Endothelial cell of umbilical vein (primary cell): Measurements from ENCODE around the gene TUBA3D. TPM values are rescaled to one million over a fixed set of nuclear protein-coding genes. Genes with fewer than 3 reads are reported as not detected.
"Not testable (repeated sequence)": the region's sequence is repeated elsewhere in the genome, so short reads cannot be mapped to it uniquely, and the experiment has no call there.

Experiments used
- BruUV-seq: library from RNA; stranded (reverse); fragments of 400-500 nt; replicated peaks from 2 replicates; lab custom pipeline; 2021; lab: Mats Ljungman, UMichigan
- CTCF ChIA-PET: fragments of 300-600, 350-600 bp; sonication (Branson Sonifier 250); formaldehyde crosslinking; loops from one replicate; lab custom pipeline; 2021; ENCODE audit warnings: antibody characterized with exemption, inconsistent platforms; lab: Charles Lee
- POLR2A ChIA-PET: fragments of 300-600, 350-600 bp; sonication (Branson Sonifier 250); formaldehyde crosslinking; loops from one replicate; lab custom pipeline; 2021; ENCODE audit warnings: antibody characterized with exemption, inconsistent platforms; lab: Charles Lee
- DNase-seq: peaks from one replicate; pipeline ENCODE4 v3.0.0-alpha.2; 2011; ENCODE audit warnings: low read depth, low spot score
- FAIRE-seq: peaks from 2 replicates; lab custom pipeline; 2011; peaks lifted over from hg19 to GRCh38; lab: Jason Lieb, UNC
- H2AFZ ChIP-seq: 2 replicates; pipeline ENCODE4 v1.6.0; 2012; ENCODE audit warnings: low read depth, low read length, control low read depth, inconsistent platforms
- H3K27ac ChIP-seq: 2 replicates; pipeline ENCODE4 v1.5.1; 2011; ENCODE audit warnings: low read depth, mild to moderate bottlenecking, control low read depth, low read length, moderate library complexity; ENCODE audit not compliant: insufficient read depth
- H3K27me3 ChIP-seq, 2 experiments: 2 replicates each; pipeline versions ENCODE4 v1.6.0 to v1.6.1; 2011; ENCODE audit warnings: low read length in 2 of 2, mixed read lengths in 1 of 2; ENCODE audit not compliant: control insufficient read depth in 2 of 2, insufficient read depth in 2 of 2
- H3K36me3 ChIP-seq, 2 experiments: 2 replicates in 1 of 2; 3 replicates in 1 of 2; pipeline ENCODE4 v1.5.1; 2011; ENCODE audit warnings: low read length in 2 of 2, mild to moderate bottlenecking in 1 of 2, moderate library complexity in 1 of 2; ENCODE audit not compliant: control insufficient read depth in 2 of 2, insufficient read depth in 2 of 2; ENCODE audit errors: extremely low read depth in 1 of 2
- H3K4me1 ChIP-seq: 3 replicates; pipeline ENCODE4 v1.5.1; 2011; ENCODE audit warnings: mild to moderate bottlenecking, low read length; ENCODE audit not compliant: control insufficient read depth, insufficient read depth; ENCODE audit errors: extremely low read depth
- H3K4me2 ChIP-seq: 2 replicates; pipeline ENCODE4 v1.6.1; 2011; ENCODE audit warnings: low read length, control low read depth, mixed read lengths; ENCODE audit not compliant: insufficient read depth
- H3K4me3 ChIP-seq, 3 experiments: fragments of 200-600 bp in 1 of 3; sonication (generic), shearing (Covaris generic) in 1 of 3; replicated peaks in 1 of 3; 2 replicates each; pipeline ENCODE4 v1.5.1; 2011 to 2016; ENCODE audit warnings: control low read depth in 3 of 3, low read length in 3 of 3, mild to moderate bottlenecking in 2 of 3, inconsistent platforms in 1 of 3, low read depth in 1 of 3, moderate library complexity in 1 of 3; ENCODE audit not compliant: insufficient read depth in 1 of 3
- H3K79me2 ChIP-seq: 2 replicates; pipeline ENCODE4 v1.6.0; 2012; ENCODE audit warnings: low read length, inconsistent platforms; ENCODE audit not compliant: control insufficient read depth, insufficient read depth
- H3K9ac ChIP-seq: replicated peaks from 2 replicates; pipeline ENCODE3; 2011; ENCODE audit warnings: low read length, control low read depth; ENCODE audit not compliant: insufficient read depth; ENCODE audit errors: extremely low read depth
- H3K9me1 ChIP-seq: replicated peaks from 3 replicates; pipeline ENCODE4 v1.6.0; 2011; ENCODE audit warnings: mild to moderate bottlenecking, low read length; ENCODE audit not compliant: control insufficient read depth, insufficient read depth; ENCODE audit errors: extremely low read depth
- H3K9me3 ChIP-seq: replicated peaks from 2 replicates; pipeline ENCODE4 v1.5.1; 2012; ENCODE audit warnings: low read length, inconsistent platforms; ENCODE audit not compliant: control insufficient read depth, insufficient read depth
- H4K20me1 ChIP-seq: replicated peaks from 2 replicates; pipeline ENCODE3; 2011; ENCODE audit warnings: mild to moderate bottlenecking, low read length; ENCODE audit not compliant: control insufficient read depth, insufficient read depth; ENCODE audit errors: extremely low read depth
- POLR2A ChIP-seq: IDR thresholded peaks from 2 replicates; pipeline ENCODE4 v1.6.1; 2012; ENCODE audit warnings: low read depth, mild to moderate bottlenecking, control low read depth, low read length
- dilution Hi-C: fragments of 300-500 bp; cut with MboI; formaldehyde crosslinking; loops from one replicate; pipeline ENCODE4 v1.15.0; 2019; ENCODE audit warnings: low sequenced_read_pairs; ENCODE audit not compliant: extremely low pct_ligation_motif_present
- intact Hi-C: fragments of 100-400 bp; cut with micrococcal nuclease; formaldehyde crosslinking; loops from one replicate; pipeline ENCODE4 v1.10.0; 2022
- polyA plus RNA-seq, 4 experiments: library from polyadenylated mRNA; depleted of rRNA in 3 of 4; stranded (reverse) in 3 of 4; unstranded in 1 of 4; fragments of >200 nt; gene quantifications; 2 replicates each; pipeline versions ENCODE4 v1.2.1 to v1.2.3, GENCODE V29; 2011 to 2012; ENCODE audit warnings: missing spikeins in 1 of 4
- total RNA-seq: library from RNA; stranded (reverse); gene quantifications from 2 replicates; pipeline ENCODE4 v1.2.3, GENCODE V29; 2021

Gene TUBA3D
- total and polyA plus RNA-seq, 2 donors (not counting 3 experiments of a cell fraction or from before 2014, with no cell fraction given), result not detected

GRCh38 chr2:131491469-131491836 is 15.5 kb downstream of the TUBA3D start:
- H3K27ac ChIP-seq, H3K9me1 ChIP-seq, H3K36me3 ChIP-seq, H4K20me1 ChIP-seq, POLR2A ChIA-PET, H3K9me3 ChIP-seq, FAIRE-seq, BruUV-seq, dilution Hi-C loops, H3K27me3 ChIP-seq, CTCF ChIA-PET: not testable (repeated sequence)
- Histone ChIP-seq H3K4me3 (peak overlapping the region; percentile 31 to 73 (median 38)), H2AFZ (peak overlapping the region; percentile 77), H3K4me1 (peaks cover 11% of the 10 kb centered on the region), H3K4me2 (peak overlapping the region; percentile 60), H3K79me2 (peaks cover 56% of the 10 kb centered on the region), H3K9ac (peak overlapping the region; percentile 51)
- intact Hi-C loops, result loop anchor here (5.0 kb wide), 2 partner anchors 36 to 384 kb away; partner anchors contain the start of genes CCDC74A and PLEKHB2
- DNase-seq, result peak; percentile 10

- H3K36me3 ChIP-seq, H3K9me3 ChIP-seq, H3K9me1 ChIP-seq, BruUV-seq, H3K27me3 ChIP-seq, dilution Hi-C loops, H4K20me1 ChIP-seq, POLR2A ChIA-PET, FAIRE-seq, DNase-seq: not testable (repeated sequence)
- intact Hi-C loops, result loop anchor here (1.0 to 5.0 kb wide), 6 partner anchors 35 to 385 kb away; partner anchors contain the start of genes CCDC74A and PLEKHB2
- Histone ChIP-seq H3K27ac (peak within 1 kb of the TSS; percentile 69), H3K79me2 (peaks cover 61% of the 10 kb centered on the region), H3K9ac (peak within 1 kb of the TSS; percentile 73), H3K4me3 (peak within 1 kb of the TSS; percentile 64 to 73 (median 73)), H3K4me1 (peaks cover 11% of the 10 kb centered on the region), H3K4me2 (peak within 1 kb of the TSS; percentile 60), H2AFZ (peak within 1 kb of the TSS; percentile 93)
- CTCF ChIA-PET, result interaction anchor here (1.0 to 2.6 kb wide), 6 partner anchors 12 to 423 kb away, joined by 3 to 20 read pairs (median 12); no protein-coding TSS in a partner anchor
- peak; percentile 2 for TF ChIP-seq POLR2A
These were observed 16.1 kb downstream of the TUBA3D start, which contains the start of gene MZT2A for GRCh38 chr2:131492015-131492417. Gene MZT2A (minus strand): TSS chr2:131492397. CDS start chr2:131492376, 21 bp downstream.
